ENCODE measurements around the gene PCDHB4. TPM values are rescaled to one million over a fixed set of nuclear protein-coding genes. Genes with fewer than 3 reads are reported as not detected.

PCDHB4 gene
- total and polyA plus RNA-seq, 2 of the 13 experiments (the other 11 are each of a cell fraction or from before 2014, with no cell fraction given), result 0.08 to 0.13 TPM

- Histone ChIP-seq H4K20me1 (ENCODE audit: insufficient read depth, low read length) (no peaks in the 10 kb centered on the region), H2AFZ (ENCODE audit: low read length) (no peak overlapping the region), H3K27me3 (ENCODE audit: control insufficient read depth in 1 of 2, insufficient read depth in 2 of 2, low read length in 2 of 2) (no peaks in the 10 kb centered on the region), H3K27ac (ENCODE audit: extremely low read length, insufficient read depth, low read length) (no peak overlapping the region), H3K9ac (ENCODE audit: insufficient read depth, low read depth, low read length) (no peak overlapping the region), H3K9me3 (ENCODE audit: low read length) (no peaks in the 10 kb centered on the region), H3K4me2 (ENCODE audit: low read depth, low read length) (no peak overlapping the region), H3K4me1 (ENCODE audit: insufficient read depth, low read length) (no peaks in the 10 kb centered on the region), H3K4me3 (replicated peaks in 1 of 3; ENCODE audit: insufficient read depth in 1 of 3, low read depth in 2 of 3, low read length in 3 of 3) (no peak overlapping the region), H3K36me3 (replicated peaks in 1 of 2; ENCODE audit: control insufficient read depth in 1 of 2, insufficient read depth in 2 of 2, low read length in 2 of 2) (no peaks in the 10 kb centered on the region), H3K79me2 (ENCODE audit: insufficient read depth, low read length) (no peaks in the 10 kb centered on the region)
- TF ChIP-seq, protein P1, sequence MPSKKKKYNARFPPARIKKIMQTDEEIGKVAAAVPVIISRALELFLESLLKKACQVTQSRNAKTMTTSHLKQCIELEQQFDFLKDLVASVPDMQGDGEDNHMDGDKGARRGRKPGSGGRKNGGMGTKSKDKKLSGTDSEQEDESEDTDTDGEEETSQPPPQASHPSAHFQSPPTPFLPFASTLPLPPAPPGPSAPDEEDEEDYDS (CRISPR knock-in tag; IDR thresholded peaks at IDR 0.05), result no peak
- TF ChIP-seq ZNF33B (CRISPR knock-in tag; IDR thresholded peaks at IDR 0.05) (no peak), ZNF281 (CRISPR knock-in tag; IDR thresholded peaks at IDR 0.05; ENCODE audit: borderline replicate concordance) (no peak), ZZZ3 (CRISPR knock-in tag; IDR thresholded peaks at IDR 0.05; ENCODE audit: borderline replicate concordance) (no peak), THAP7 (CRISPR knock-in tag; IDR thresholded peaks at IDR 0.05) (no peak), NR2F2 (IDR thresholded peaks at IDR 0.05; ENCODE audit: borderline replicate concordance, low read depth) (no peak), STAT5B (CRISPR knock-in tag; IDR thresholded peaks at IDR 0.05) (no peak)
- TF ChIP-seq, protein P2, sequence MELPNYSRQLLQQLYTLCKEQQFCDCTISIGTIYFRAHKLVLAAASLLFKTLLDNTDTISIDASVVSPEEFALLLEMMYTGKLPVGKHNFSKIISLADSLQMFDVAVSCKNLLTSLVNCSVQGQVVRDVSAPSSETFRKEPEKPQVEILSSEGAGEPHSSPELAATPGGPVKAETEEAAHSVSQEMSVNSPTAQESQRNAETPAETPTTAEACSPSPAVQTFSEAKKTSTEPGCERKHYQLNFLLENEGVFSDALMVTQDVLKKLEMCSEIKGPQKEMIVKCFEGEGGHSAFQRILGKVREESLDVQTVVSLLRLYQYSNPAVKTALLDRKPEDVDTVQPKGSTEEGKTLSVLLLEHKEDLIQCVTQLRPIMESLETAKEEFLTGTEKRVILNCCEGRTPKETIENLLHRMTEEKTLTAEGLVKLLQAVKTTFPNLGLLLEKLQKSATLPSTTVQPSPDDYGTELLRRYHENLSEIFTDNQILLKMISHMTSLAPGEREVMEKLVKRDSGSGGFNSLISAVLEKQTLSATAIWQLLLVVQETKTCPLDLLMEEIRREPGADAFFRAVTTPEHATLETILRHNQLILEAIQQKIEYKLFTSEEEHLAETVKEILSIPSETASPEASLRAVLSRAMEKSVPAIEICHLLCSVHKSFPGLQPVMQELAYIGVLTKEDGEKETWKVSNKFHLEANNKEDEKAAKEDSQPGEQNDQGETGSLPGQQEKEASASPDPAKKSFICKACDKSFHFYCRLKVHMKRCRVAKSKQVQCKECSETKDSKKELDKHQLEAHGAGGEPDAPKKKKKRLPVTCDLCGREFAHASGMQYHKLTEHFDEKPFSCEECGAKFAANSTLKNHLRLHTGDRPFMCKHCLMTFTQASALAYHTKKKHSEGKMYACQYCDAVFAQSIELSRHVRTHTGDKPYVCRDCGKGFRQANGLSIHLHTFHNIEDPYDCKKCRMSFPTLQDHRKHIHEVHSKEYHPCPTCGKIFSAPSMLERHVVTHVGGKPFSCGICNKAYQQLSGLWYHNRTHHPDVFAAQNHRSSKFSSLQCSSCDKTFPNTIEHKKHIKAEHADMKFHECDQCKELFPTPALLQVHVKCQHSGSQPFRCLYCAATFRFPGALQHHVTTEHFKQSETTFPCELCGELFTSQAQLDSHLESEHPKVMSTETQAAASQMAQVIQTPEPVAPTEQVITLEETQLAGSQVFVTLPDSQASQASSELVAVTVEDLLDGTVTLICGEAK (IDR thresholded peaks at IDR 0.05), result no peak
- TF ChIP-seq, protein P2 (CRISPR knock-in tag; IDR thresholded peaks at IDR 0.05), result no peak
- WGBS (ENCODE audit: low lambda C conversion rate), result 2% methylated on average over 1 of the region's 1 CpG
- no peak for ATAC-seq
- intact Hi-C loops (cut with micrococcal nuclease; ENCODE audit: unreplicated experiment) (no loop called here), in situ Hi-C loops (cut with HindIII; ENCODE audit: extremely low pct_ligation_motif_present, low pct_unique_long_range_greater_than_20kb) (no loop called here)
- BruUV-seq (replicated peaks), result no TSS peak
- CTCF ChIA-PET (ENCODE audit: low intra/inter-chr PET ratio, low total read pairs), result no interaction called here
- FAIRE-seq, result no peak
- POLR2A ChIA-PET, result no interaction called here
- no peak for DNase-seq (ENCODE audit: low spot score)
Observed at GRCh38 chr5:141127305-141127704, 5.7 kb downstream of the PCDHB4 start.
